BJ (cell line): Measurements from ENCODE around the gene ADARB2. TPM values are rescaled to one million over a fixed set of nuclear protein-coding genes. Genes with fewer than 3 reads are reported as not detected.

Experiments
- CTCF ChIA-PET: fragments of 350-600 bp; formaldehyde crosslinking; extraction: SDS; loops from one replicate; lab custom pipeline; 2021; ENCODE audit warnings: antibody characterized with exemption, inconsistent platforms; lab: Yijun Ruan, JAX
- POLR2A ChIA-PET: fragments of 300-600 bp; sonication (Branson Sonifier 250); formaldehyde crosslinking; extraction: SDS; loops from one replicate; lab custom pipeline; 2021; ENCODE audit warnings: antibody characterized with exemption; lab: Charles Lee
- DNase-seq: peaks from one replicate; pipeline ENCODE4 v3.0.0-alpha.2; 2011; ENCODE audit warnings: low read depth
- H3K27me3 ChIP-seq: 2 replicates; pipeline ENCODE4 v1.6.0; 2011; ENCODE audit warnings: low read length; ENCODE audit not compliant: control insufficient read depth, insufficient read depth
- H3K36me3 ChIP-seq: 2 replicates; pipeline ENCODE4 v1.5.1; 2011; ENCODE audit warnings: low read length; ENCODE audit not compliant: control insufficient read depth, insufficient read depth
- H3K4me3 ChIP-seq: 2 replicates; pipeline ENCODE4 v1.5.1; 2011; ENCODE audit warnings: low read depth, mild to moderate bottlenecking, control low read depth, low read length
- CTCF ChIP-seq: IDR thresholded peaks from 2 replicates; pipeline ENCODE4 v1.5.1; 2011; ENCODE audit warnings: low read depth, mild to moderate bottlenecking, control low read depth, inconsistent platforms, low read length, moderate library complexity; ENCODE audit not compliant: insufficient read depth
- polyA plus RNA-seq: library from polyadenylated mRNA; depleted of rRNA; stranded (reverse); fragments of >200 nt; gene quantifications from 2 replicates; pipeline ENCODE4 v1.2.3, GENCODE V29; 2011

Gene ADARB2
- polyA plus RNA-seq, 1 experiment, result not detected

- CTCF ChIA-PET, result no interaction called here
- Histone ChIP-seq H3K4me3 (no peak overlapping the region), H3K36me3 (no peaks in the 10 kb centered on the region), H3K27me3 (no peaks in the 10 kb centered on the region)
- TF ChIP-seq CTCF, result no peak
- POLR2A ChIA-PET, result no interaction called here
- DNase-seq, result no peak
These were observed 259.7 kb downstream of the ADARB2 start for GRCh38 chr10:1477578-1477977.

- DNase-seq, result no peak
- Histone ChIP-seq H3K36me3 (no peaks in the 10 kb centered on the region), H3K4me3 (no peak overlapping the region), H3K27me3 (no peaks in the 10 kb centered on the region)
- ChIA-PET CTCF (no interaction called here), POLR2A (no interaction called here)
- TF ChIP-seq CTCF, result no peak
These were observed 260.9 kb downstream of the ADARB2 start for GRCh38 chr10:1476455-1476803.

- CTCF ChIA-PET, result no interaction called here
- Histone ChIP-seq H3K36me3 (no peaks in the 10 kb centered on the region), H3K27me3 (no peaks in the 10 kb centered on the region), H3K4me3 (no peak overlapping the region)
- POLR2A ChIA-PET, result no interaction called here
- DNase-seq, result no peak
- TF ChIP-seq CTCF, result no peak
These were observed 261.4 kb downstream of the ADARB2 start for GRCh38 chr10:1475771-1476454.

GRCh38 chr10:1475098-1475591 is 262.2 kb downstream of the ADARB2 start:
- POLR2A ChIA-PET, result no interaction called here
- TF ChIP-seq CTCF, result no peak
- no peaks in the 10 kb centered on the region for H3K36me3 ChIP-seq

GRCh38 chr10:1474376-1475097 is 262.8 kb downstream of the ADARB2 start:
- no peaks in the 10 kb centered on the region for H3K27me3 ChIP-seq
- no peak for DNase-seq
- CTCF ChIA-PET, result no interaction called here
- H3K4me3 ChIP-seq, result no peak overlapping the region
- TF ChIP-seq CTCF, result no peak
- H3K36me3 ChIP-seq, result no peaks in the 10 kb centered on the region
- POLR2A ChIA-PET, result no interaction called here

More at GRCh38 chr10:1475098-1475591, 262.2 kb downstream of the ADARB2 start:
- CTCF ChIA-PET, result no interaction called here
- DNase-seq, result no peak
- Histone ChIP-seq H3K4me3 (no peak overlapping the region), H3K27me3 (no peaks in the 10 kb centered on the region)
